SK-N-SH (cell line): Measurements from ENCODE around the gene FKBP4.

Source experiments
- FOXM1 ChIP-seq: IDR thresholded peaks from 2 replicates; pipeline ENCODE4 v1.4.0; 2012; ENCODE audit warnings: low read depth, mild to moderate bottlenecking
- POLR2AphosphoS5 ChIP-seq: IDR thresholded peaks from 2 replicates; pipeline ENCODE4 v1.6.1; 2012; ENCODE audit warnings: low read depth, low read length
- SIN3A ChIP-seq: IDR thresholded peaks from 2 replicates; pipeline ENCODE4 v1.6.1; 2012; ENCODE audit warnings: low read depth, mild to moderate bottlenecking, low read length, moderate library complexity, borderline replicate concordance
- SMC3 ChIP-seq: IDR thresholded peaks from 2 replicates; pipeline ENCODE4 v1.6.1; 2012; ENCODE audit warnings: low read depth, low read length, improper control_type of control experiment
- TAF1 ChIP-seq: IDR thresholded peaks from 2 replicates; pipeline ENCODE4 v1.6.1; 2012; ENCODE audit warnings: low read depth, mild to moderate bottlenecking, low read length, moderate library complexity, borderline replicate concordance
- TF ChIP-seq, protein P1 (sequence below): fragments of 200-600 bp; sonication (generic); IDR thresholded peaks from 2 replicates; pipeline ENCODE4 v1.6.1; 2017; ENCODE audit warnings: antibody characterized with exemption, mild to moderate bottlenecking, moderate library complexity

DNA sequence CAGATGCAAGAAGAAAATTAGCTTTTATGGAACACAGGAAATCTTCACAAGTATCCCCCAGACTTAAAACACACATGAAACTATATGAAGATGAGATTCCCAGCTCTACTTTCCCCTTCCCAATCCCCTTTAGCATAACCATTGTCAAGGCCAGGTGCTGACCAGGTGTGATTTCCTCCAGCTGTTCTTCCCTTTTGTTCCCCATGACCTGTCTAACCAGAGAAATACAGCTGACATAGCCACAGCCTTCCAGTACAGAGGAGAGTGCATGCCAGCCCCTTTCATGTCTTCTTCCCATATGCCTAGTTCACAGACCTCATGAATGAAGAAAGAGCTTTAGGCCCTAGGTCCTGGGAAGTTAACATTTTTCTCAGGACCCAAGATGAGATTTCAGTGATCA, 43.5 kb upstream of the FKBP4 start:
- TF ChIP-seq FOXM1 (no peak), TAF1 (no peak), POLR2AphosphoS5 (no peak), SIN3A (no peak), SMC3 (no peak)
- TF ChIP-seq, protein P1, sequence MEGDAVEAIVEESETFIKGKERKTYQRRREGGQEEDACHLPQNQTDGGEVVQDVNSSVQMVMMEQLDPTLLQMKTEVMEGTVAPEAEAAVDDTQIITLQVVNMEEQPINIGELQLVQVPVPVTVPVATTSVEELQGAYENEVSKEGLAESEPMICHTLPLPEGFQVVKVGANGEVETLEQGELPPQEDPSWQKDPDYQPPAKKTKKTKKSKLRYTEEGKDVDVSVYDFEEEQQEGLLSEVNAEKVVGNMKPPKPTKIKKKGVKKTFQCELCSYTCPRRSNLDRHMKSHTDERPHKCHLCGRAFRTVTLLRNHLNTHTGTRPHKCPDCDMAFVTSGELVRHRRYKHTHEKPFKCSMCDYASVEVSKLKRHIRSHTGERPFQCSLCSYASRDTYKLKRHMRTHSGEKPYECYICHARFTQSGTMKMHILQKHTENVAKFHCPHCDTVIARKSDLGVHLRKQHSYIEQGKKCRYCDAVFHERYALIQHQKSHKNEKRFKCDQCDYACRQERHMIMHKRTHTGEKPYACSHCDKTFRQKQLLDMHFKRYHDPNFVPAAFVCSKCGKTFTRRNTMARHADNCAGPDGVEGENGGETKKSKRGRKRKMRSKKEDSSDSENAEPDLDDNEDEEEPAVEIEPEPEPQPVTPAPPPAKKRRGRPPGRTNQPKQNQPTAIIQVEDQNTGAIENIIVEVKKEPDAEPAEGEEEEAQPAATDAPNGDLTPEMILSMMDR = no peak
